H1 (cell line): ENCODE measurements around the gene ADK. TPM values are rescaled to one million over a fixed set of nuclear protein-coding genes. Genes with fewer than 3 reads are reported as not detected.

Experiments
- CTCF ChIA-PET: fragments of 300-600 bp; sonication (Branson Sonifier 250); formaldehyde crosslinking; loops from one replicate; lab custom pipeline; 2021; ENCODE audit not compliant: partially characterized antibody; lab: Charles Lee
- POLR2A ChIA-PET: fragments of 300-600 bp; sonication (Branson Sonifier 250); formaldehyde crosslinking; loops from one replicate; lab custom pipeline; 2021; ENCODE audit warnings: inconsistent platforms; ENCODE audit not compliant: partially characterized antibody; lab: Charles Lee
- DNase-seq, 2 experiments: peaks; one replicate each; pipeline versions ENCODE4 v3.0.0 to v3.0.0-alpha.2; 2010 to 2022; ENCODE audit warnings: low spot score in 2 of 2, low read depth in 1 of 2, mixed read lengths in 1 of 2
- FAIRE-seq: peaks from 2 replicates; lab custom pipeline; 2011; peaks lifted over from hg19 to GRCh38; lab: Jason Lieb, UNC
- H2AFZ ChIP-seq: 2 replicates; pipeline ENCODE4 v1.8.1; 2012; ENCODE audit warnings: low read length, inconsistent platforms
- H2AK5ac ChIP-seq: 2 replicates; pipeline ENCODE4 v1.6.1; 2013; ENCODE audit warnings: low read depth, low read length
- H2BK120ac ChIP-seq: replicated peaks from 2 replicates; pipeline ENCODE3; 2013; ENCODE audit warnings: low read depth, low read length, inconsistent platforms
- H2BK12ac ChIP-seq: 2 replicates; pipeline ENCODE4 v1.6.1; 2013; ENCODE audit warnings: low read depth, low read length
- H2BK15ac ChIP-seq: 2 replicates; pipeline ENCODE4 v1.6.1; 2013; ENCODE audit warnings: low read length
- H2BK20ac ChIP-seq: 2 replicates; pipeline ENCODE4 v1.6.1; 2013; ENCODE audit warnings: low read length
- H2BK5ac ChIP-seq: 2 replicates; pipeline ENCODE4 v1.6.1; 2013; ENCODE audit warnings: low read depth, low read length
- H3K14ac ChIP-seq: 2 replicates; pipeline ENCODE4 v1.6.1; 2013; ENCODE audit warnings: inconsistent platforms; ENCODE audit not compliant: insufficient read length
- H3K18ac ChIP-seq: 2 replicates; pipeline ENCODE4 v1.6.1; 2013; ENCODE audit warnings: low read length; ENCODE audit errors: extremely low read depth
- H3K23ac ChIP-seq: 2 replicates; pipeline ENCODE4 v1.6.1; 2013; ENCODE audit warnings: inconsistent platforms; ENCODE audit not compliant: insufficient read length
- H3K23me2 ChIP-seq: 2 replicates; pipeline ENCODE4 v1.6.1; 2013; ENCODE audit warnings: low read depth, low read length
- H3K27ac ChIP-seq: 2 replicates; pipeline ENCODE4 v1.6.1; 2011; ENCODE audit warnings: low read depth, low read length, inconsistent platforms
- H3K27me3 ChIP-seq, 4 experiments: replicated peaks in 1 of 4; 1 replicate in 1 of 4; 2 replicates in 3 of 4; pipeline versions ENCODE4 v1.6.1 to v1.8.1; 2011 to 2013; ENCODE audit warnings: low read length in 3 of 4, mild to moderate bottlenecking in 3 of 4, inconsistent platforms in 2 of 4, mixed read lengths in 2 of 4, moderate library complexity in 1 of 4; ENCODE audit not compliant: control insufficient read depth in 3 of 4, insufficient read depth in 3 of 4; ENCODE audit errors: extremely low read depth in 1 of 4
- H3K36me3 ChIP-seq, 4 experiments: 2 replicates each; pipeline versions ENCODE4 v1.6.1 to v1.8.1; 2011 to 2013; ENCODE audit warnings: mild to moderate bottlenecking in 4 of 4, low read length in 3 of 4, moderate library complexity in 2 of 4, control low read depth in 1 of 4, inconsistent platforms in 1 of 4; ENCODE audit not compliant: insufficient read depth in 4 of 4, control insufficient read depth in 2 of 4
- H3K4ac ChIP-seq: replicated peaks from 2 replicates; pipeline ENCODE3; 2013; ENCODE audit warnings: low read length, low read depth, mixed read lengths, inconsistent platforms; ENCODE audit not compliant: insufficient read length
- H3K4me1 ChIP-seq, 4 experiments: replicated peaks in 1 of 4; 1 replicate in 1 of 4; 2 replicates in 3 of 4; pipeline versions ENCODE4 v1.6.1 to v1.8.1; 2011 to 2013; ENCODE audit warnings: low read length in 3 of 4, inconsistent platforms in 2 of 4, mixed read lengths in 1 of 4; ENCODE audit not compliant: insufficient read depth in 4 of 4, control insufficient read depth in 3 of 4
- H3K4me2 ChIP-seq, 2 experiments: 2 replicates each; pipeline versions ENCODE4 v1.6.1 to v1.8.1; 2011 to 2013; ENCODE audit warnings: low read depth in 2 of 2, low read length in 2 of 2, control low read depth in 1 of 2, inconsistent platforms in 1 of 2, mild to moderate bottlenecking in 1 of 2; ENCODE audit not compliant: insufficient read depth in 1 of 2
- H3K4me3 ChIP-seq, 4 experiments: fragments of 200-600, 300-600 bp in 1 of 4; sonication (generic), shearing (Covaris generic), sonication (Bioruptor Twin) in 1 of 4; 2 replicates each; pipeline versions ENCODE4 v1.5.1 to v1.8.1; 2011 to 2016; ENCODE audit warnings: low read length in 4 of 4, low read depth in 3 of 4, control low read depth in 2 of 4, inconsistent platforms in 2 of 4, mild to moderate bottlenecking in 2 of 4, mixed read lengths in 1 of 4, moderate library complexity in 1 of 4; ENCODE audit not compliant: insufficient read depth in 2 of 4; ENCODE audit errors: extremely low read depth in 1 of 4
- H3K56ac ChIP-seq: replicated peaks from 2 replicates; pipeline ENCODE3; 2013; ENCODE audit warnings: low read depth, mild to moderate bottlenecking, mixed read lengths, low read length, inconsistent platforms; ENCODE audit not compliant: insufficient read length
- H3K79me1 ChIP-seq: 2 replicates; pipeline ENCODE4 v1.6.1; 2013; ENCODE audit warnings: low read depth, low read length, control low read depth
- H3K79me2 ChIP-seq, 2 experiments: 2 replicates each; pipeline versions ENCODE4 v1.6.1 to v1.8.1; 2012 to 2013; ENCODE audit warnings: low read length in 2 of 2, mild to moderate bottlenecking in 2 of 2, inconsistent platforms in 1 of 2; ENCODE audit not compliant: insufficient read depth in 2 of 2, control insufficient read depth in 1 of 2
- H3K9ac ChIP-seq, 4 experiments: replicated peaks in 1 of 4; 1 replicate in 1 of 4; 2 replicates in 3 of 4; pipeline versions ENCODE4 v1.6.1 to v1.8.1; 2011 to 2013; ENCODE audit warnings: low read depth in 3 of 4, low read length in 3 of 4, control low read depth in 2 of 4, mild to moderate bottlenecking in 2 of 4, moderate library complexity in 2 of 4, inconsistent platforms in 1 of 4; ENCODE audit errors: extremely low read depth in 1 of 4
- H3K9me3 ChIP-seq, 2 experiments: 2 replicates each; pipeline versions ENCODE4 v1.6.1 to v1.8.1; 2012 to 2013; ENCODE audit warnings: mild to moderate bottlenecking in 2 of 2, moderate library complexity in 2 of 2, control low read depth in 1 of 2, inconsistent platforms in 1 of 2, low read depth in 1 of 2, low read length in 1 of 2, mixed read lengths in 1 of 2; ENCODE audit not compliant: insufficient read depth in 2 of 2
- H4K20me1 ChIP-seq, 2 experiments: replicated peaks in 1 of 2; 2 replicates each; pipeline versions ENCODE3 to v1.8.1; 2011 to 2013; ENCODE audit warnings: inconsistent platforms in 2 of 2, low read length in 2 of 2, mild to moderate bottlenecking in 1 of 2; ENCODE audit not compliant: insufficient read depth in 2 of 2, control insufficient read depth in 1 of 2
- H4K5ac ChIP-seq: 2 replicates; pipeline ENCODE4 v1.6.1; 2013; ENCODE audit warnings: low read length, low read depth, mixed read lengths, inconsistent platforms; ENCODE audit not compliant: insufficient read length
- H4K8ac ChIP-seq: 2 replicates; pipeline ENCODE4 v1.8.0; 2013; ENCODE audit warnings: mild to moderate bottlenecking, moderate library complexity, low read length, inconsistent platforms; ENCODE audit not compliant: insufficient read depth; ENCODE audit errors: extremely low read depth
- H4K91ac ChIP-seq: replicated peaks from 2 replicates; pipeline ENCODE3; 2013; ENCODE audit warnings: low read length, mixed read lengths, inconsistent platforms; ENCODE audit not compliant: insufficient read length
- SIRT6 ChIP-seq: IDR thresholded peaks from one replicate; pipeline ENCODE4 v1.7.1; 2012; ENCODE audit warnings: low read length, inconsistent platforms
- polyA plus RNA-seq, 7 experiments: library from polyadenylated mRNA; depleted of rRNA in 3 of 7; stranded (reverse) in 5 of 7; unstranded in 2 of 7; fragments of >200 nt in 5 of 7; fragments of 200-250 nt in 2 of 7; gene quantifications; 1 replicate in 5 of 7; 2 replicates in 1 of 7; 4 replicates in 1 of 7; pipeline versions ENCODE4 v1.2.1 to v1.2.3, GENCODE V29; 2011 to 2013; ENCODE audit warnings: missing spikeins in 2 of 7, mixed read lengths in 2 of 7
- total RNA-seq: library from RNA; stranded (reverse); fragmentation: NEBNext Ultra II Directional; extraction: Animal tissue kit (Norgen Biotek cat#: 25700); gene quantifications from 2 replicates; pipeline ENCODE4 v1.2.1, GENCODE V29; 2021

Gene ADK
- total and polyA plus RNA-seq, 2 of the 8 experiments (the other 6 are each of a cell fraction or from before 2014, with no cell fraction given) = 12.3 to 42.4 TPM

- H4K5ac ChIP-seq = no peak overlapping the region
- no peaks in the 10 kb centered on the region for H3K27me3 ChIP-seq
- no peaks in the 10 kb centered on the region for H3K4me1 ChIP-seq
- H3K4ac ChIP-seq = no peak overlapping the region
- H2AFZ ChIP-seq = no peak overlapping the region
- no peak overlapping the region for H2BK5ac ChIP-seq
- H3K36me3 ChIP-seq = peaks cover 68 to 98% (median 90%) of the 10 kb centered on the region in 4 experiments
- H4K20me1 ChIP-seq = peaks cover 3 to 4% of the 10 kb centered on the region in 2 experiments
- H3K23ac ChIP-seq = no peak overlapping the region
- H2BK120ac ChIP-seq = no peak overlapping the region
- no peak overlapping the region for H2BK15ac ChIP-seq
- H4K91ac ChIP-seq = no peak overlapping the region
- H2AK5ac ChIP-seq = no peak overlapping the region
- ChIA-PET CTCF (interaction anchor here (0.9 to 2.6 kb wide), 6 partner anchors 9 to 151 kb away, joined by 3 to 10 read pairs (median 4); no protein-coding TSS in a partner anchor), POLR2A (interaction anchor here (0.6 to 1.9 kb wide), 3 partner anchors 8 to 1019 kb away, joined by 3 to 6 read pairs (median 3); no protein-coding TSS in a partner anchor)
- H3K9ac ChIP-seq = no peak overlapping the region
- no peaks in the 10 kb centered on the region; the same call in 1 of the 2 replicates for H3K23me2 ChIP-seq
- DNase-seq (no peak), FAIRE-seq (no peak)
- H3K9me3 ChIP-seq = no peaks in the 10 kb centered on the region
- no peaks in the 10 kb centered on the region for H3K79me1 ChIP-seq
- no peak overlapping the region for H3K14ac ChIP-seq
- no peak overlapping the region for H3K18ac ChIP-seq
- H4K8ac ChIP-seq = no peak overlapping the region
- 0 out of 4 replicates have a peak, but pooled peaks cover 0 to 3% of the 10 kb centered on the region in 2 experiments for H3K79me2 ChIP-seq
- H3K27ac ChIP-seq = no peak overlapping the region
- no peak overlapping the region for H3K4me2 ChIP-seq
- no peak overlapping the region for H2BK12ac ChIP-seq
- no peak overlapping the region for H2BK20ac ChIP-seq
- no peak overlapping the region for H3K56ac ChIP-seq
- H3K4me3 ChIP-seq = no peak overlapping the region
- no peak for TF ChIP-seq SIRT6
These were observed 41.6 kb upstream of the ADK start for GRCh38 chr10:74109452-74109851.
